Caco-2 (cell line): ENCODE results near the gene MPP3. TPM values are rescaled to one million over a fixed set of nuclear protein-coding genes. Genes with fewer than 3 reads are reported as not detected.

Experiments
- BruUV-seq: library from RNA; stranded (reverse); fragments of 400-500 nt; replicated peaks from 2 replicates; lab custom pipeline; 2021; lab: Mats Ljungman, UMichigan
- CTCF ChIA-PET: fragments of 300-600 bp; sonication (Branson Sonifier 250); formaldehyde crosslinking; loops from one replicate; lab custom pipeline; 2022; ENCODE audit warnings: antibody characterized with exemption; lab: Charles Lee
- POLR2A ChIA-PET: fragments of 300-600 bp; sonication (Branson Sonifier 250); formaldehyde crosslinking; loops from one replicate; lab custom pipeline; 2022; ENCODE audit warnings: antibody characterized with exemption; lab: Charles Lee
- DNase-seq, 2 experiments: peaks; one replicate each; pipeline versions ENCODE4 v3.0.0 to v3.0.0-alpha.2; 2020 to 2022
- H3K27me3 ChIP-seq: replicated peaks from 2 replicates; pipeline ENCODE4 v1.6.0; 2011; ENCODE audit warnings: low read length; ENCODE audit not compliant: control insufficient read depth, insufficient read depth
- H3K36me3 ChIP-seq: 2 replicates; pipeline ENCODE4 v1.5.1; 2011; ENCODE audit warnings: low read length; ENCODE audit not compliant: control insufficient read depth, insufficient read depth
- H3K4me1 ChIP-seq: fragments of 250-450 bp; sonication (Bioruptor Pico); 2 replicates; pipeline ENCODE4 v1.5.1; 2020; ENCODE audit warnings: mild to moderate bottlenecking
- H3K4me3 ChIP-seq: 2 replicates; pipeline ENCODE4 v1.5.1; 2011; ENCODE audit warnings: low read depth, mild to moderate bottlenecking, control low read depth, low read length
- H3K9me3 ChIP-seq: fragments of 250-450 bp; sonication (Bioruptor Pico); 2 replicates; pipeline ENCODE4 v1.5.1; 2020; ENCODE audit warnings: mild to moderate bottlenecking, moderate library complexity
- H3K27ac Mint-ChIP-seq: one replicate; pipeline ENCODE4 v1.8.0; 2022; ENCODE audit warnings: mixed read lengths; ENCODE audit not compliant: unreplicated experiment
- H3K27me3 Mint-ChIP-seq: one replicate; pipeline ENCODE4 v1.8.0; 2022; ENCODE audit warnings: mixed read lengths; ENCODE audit not compliant: insufficient read depth, unreplicated experiment
- H3K36me3 Mint-ChIP-seq: one replicate; pipeline ENCODE4 v1.8.0; 2022; ENCODE audit warnings: mild to moderate bottlenecking, mixed read lengths; ENCODE audit not compliant: insufficient read depth, unreplicated experiment
- H3K4me1 Mint-ChIP-seq: one replicate; pipeline ENCODE4 v1.8.0; 2022; ENCODE audit warnings: low read depth, mixed read lengths; ENCODE audit not compliant: unreplicated experiment
- H3K4me3 Mint-ChIP-seq: one replicate; pipeline ENCODE4 v1.8.0; 2022; ENCODE audit warnings: mild to moderate bottlenecking, moderate library complexity, mixed read lengths; ENCODE audit not compliant: unreplicated experiment
- H3K9me3 Mint-ChIP-seq: one replicate; pipeline ENCODE4 v1.8.0; 2022; ENCODE audit warnings: mixed read lengths; ENCODE audit not compliant: unreplicated experiment
- CTCF ChIP-seq, 2 experiments: fragments of 200-600 bp in 1 of 2; IDR thresholded peaks; 1 replicate in 1 of 2; 2 replicates in 1 of 2; pipeline versions ENCODE4 v1.5.1 to v1.8.0; 2011 to 2022; ENCODE audit warnings: antibody characterized with exemption in 1 of 2, control low read depth in 1 of 2, inconsistent platforms in 1 of 2, low read depth in 1 of 2, low read length in 1 of 2, mild to moderate bottlenecking in 1 of 2, moderate library complexity in 1 of 2; ENCODE audit not compliant: insufficient read depth in 1 of 2, severe bottlenecking in 1 of 2, unreplicated experiment in 1 of 2
- intact Hi-C: fragments of 100-400 bp; cut with micrococcal nuclease; formaldehyde crosslinking; loops from one replicate; pipeline ENCODE4 v1.10.0; 2022; ENCODE audit not compliant: unreplicated experiment
- total RNA-seq: library from RNA; stranded (reverse); gene quantifications from 2 replicates; pipeline ENCODE4 v1.2.3, GENCODE V29; 2022

Gene MPP3
- total RNA-seq, 1 experiment from 2014 or later, result 7.9 TPM

- TF ChIP-seq CTCF (IDR thresholded peaks at IDR 0.05; ENCODE audit: insufficient read depth in 1 of 2, low read depth in 1 of 2, low read length in 1 of 2, severe bottlenecking in 1 of 2, unreplicated experiment in 1 of 2), result peak in 1 of 2 experiments; percentile 21
- no peaks in the 10 kb centered on the region for H3K9me3 ChIP-seq
- ChIA-PET CTCF (interaction anchor here (1.1 to 1.2 kb wide), 2 partner anchors 67 to 100 kb away, joined by 3 to 15 read pairs; no protein-coding TSS in a partner anchor), POLR2A (interaction anchor here (0.6 to 1.8 kb wide), 14 partner anchors 8 to 703 kb away, joined by 3 to 22 read pairs (median 4); partner anchors contain the start of gene MPP3)
- TSS peak; percentile 90 for BruUV-seq
- H3K4me1 ChIP-seq, result peaks cover 28% of the 10 kb centered on the region
- intact Hi-C loops, result loop anchor here (1.0 to 5.0 kb wide), 3 partner anchors 53 to 462 kb away; partner anchors contain the start of gene MPP3
- Mint-ChIP-seq H3K9me3 (no peaks in the 10 kb centered on the region), H3K27me3 (no peaks in the 10 kb centered on the region), H3K36me3 (peaks cover 38% of the 10 kb centered on the region), H3K27ac (peak overlapping the region; percentile 97), H3K4me1 (peaks cover 27% of the 10 kb centered on the region), H3K4me3 (peak overlapping the region; percentile 77)
- DNase-seq, result peak; percentile 66 to 74
- no peaks in the 10 kb centered on the region for H3K27me3 ChIP-seq
- peak overlapping the region; percentile 98 for H3K4me3 ChIP-seq
- peaks cover 5% of the 10 kb centered on the region; the same call in 1 of the 2 replicates for H3K36me3 ChIP-seq
Measured at GRCh38 chr17:43779145-43780125, 53.5 kb downstream of the MPP3 start.

- H3K9me3 Mint-ChIP-seq, result no peaks in the 10 kb centered on the region
- DNase-seq, result peak; percentile 98
- H3K27me3 ChIP-seq, result no peaks in the 10 kb centered on the region
- POLR2A ChIA-PET, result interaction anchor here (0.6 to 1.8 kb wide), 15 partner anchors 9 to 910 kb away, joined by 3 to 20 read pairs (median 4); partner anchors contain the start of gene MPP3
- intact Hi-C loops, result loop anchor here (5.0 kb wide), 2 partner anchors 54 to 461 kb away; partner anchors contain the start of gene MPP3
- no TSS peak for BruUV-seq
- H3K4me3 Mint-ChIP-seq, result peak within 1 kb of the TSS; percentile 77
- peak within 1 kb of the TSS; percentile 97 for H3K27ac Mint-ChIP-seq
- H3K4me1 ChIP-seq, result peaks cover 28% of the 10 kb centered on the region
- H3K27me3 Mint-ChIP-seq, result no peaks in the 10 kb centered on the region
- H3K36me3 ChIP-seq, result peaks cover 5% of the 10 kb centered on the region; the same call in 1 of the 2 replicates
- H3K9me3 ChIP-seq, result no peaks in the 10 kb centered on the region
- peaks cover 29% of the 10 kb centered on the region for H3K4me1 Mint-ChIP-seq
- peaks cover 47% of the 10 kb centered on the region for H3K36me3 Mint-ChIP-seq
- no peak for TF ChIP-seq CTCF (IDR thresholded peaks at IDR 0.05; ENCODE audit: insufficient read depth in 1 of 2, low read depth in 1 of 2, low read length in 1 of 2, severe bottlenecking in 1 of 2, unreplicated experiment in 1 of 2)
- CTCF ChIA-PET, result interaction anchor here (0.9 to 1.2 kb wide), 4 partner anchors 12 to 99 kb away, joined by 3 to 15 read pairs (median 4); no protein-coding TSS in a partner anchor
- H3K4me3 ChIP-seq, result peak within 1 kb of the TSS; percentile 98
Measured at GRCh38 chr17:43778337-43779144, 54.4 kb downstream of the MPP3 start, which contains the start of gene DUSP3. DUSP3 (minus strand) TSS chr17:43778977; CDS start chr17:43778924, 53 bp downstream.
